ENCODE results near the gene MSTN. TPM values are rescaled to one million over a fixed set of nuclear protein-coding genes. Genes with fewer than 3 reads are reported as not detected.

Gene MSTN
- total RNA-seq, 2 experiments from 2014 or later = not detected

DNA sequence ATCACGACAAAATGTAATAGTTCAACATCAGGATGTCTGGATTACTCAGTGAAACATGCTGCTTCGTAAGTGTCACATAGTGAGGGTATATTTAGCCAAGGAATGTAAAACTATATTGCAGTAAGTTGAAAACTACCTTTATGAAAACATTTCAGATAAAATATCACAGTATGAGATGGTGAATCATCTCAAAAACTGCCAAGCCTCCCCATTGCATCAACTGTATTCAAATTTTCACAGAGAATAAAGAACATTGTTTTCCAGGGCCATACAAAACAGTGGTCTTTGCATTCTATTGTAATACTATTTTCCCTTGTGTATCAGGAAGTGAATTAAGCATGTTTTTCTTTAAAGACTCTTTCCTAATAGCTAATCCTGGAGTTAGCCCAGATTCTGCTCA is 47.6 kb upstream of the MSTN start:
- no peaks in the 10 kb centered on the region for H3K9me3 ChIP-seq (ENCODE audit: control insufficient read depth in 1 of 2, insufficient read depth in 1 of 2, low read length in 2 of 2)
- CTCF ChIA-PET = interaction anchor here (0.5 kb wide), 1 partner anchor 479 kb away, joined by 3 read pairs; no protein-coding TSS in a partner anchor

DNA sequence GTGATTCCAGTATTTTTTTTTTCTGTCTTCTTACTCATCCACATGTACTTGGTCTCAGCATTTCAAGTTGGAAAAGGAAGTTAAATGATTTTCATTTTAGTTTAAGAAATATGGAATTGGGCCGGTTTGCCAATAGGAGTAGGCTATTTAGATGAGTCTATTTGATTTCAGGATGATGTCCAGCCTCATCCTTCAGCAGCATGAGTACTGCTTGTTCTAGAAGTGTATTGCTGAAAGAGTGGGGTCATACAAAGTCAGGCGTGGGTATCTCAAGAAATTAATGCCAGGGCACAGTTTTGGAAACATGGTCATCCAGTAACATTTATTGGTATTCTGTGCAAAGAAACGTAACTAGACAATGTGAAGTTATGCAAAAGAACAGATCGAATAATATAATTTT is 44.9 kb upstream of the MSTN start:
- Histone ChIP-seq H3K9me3 (ENCODE audit: control insufficient read depth in 1 of 2, insufficient read depth in 1 of 2, low read length in 2 of 2) (no peaks in the 10 kb centered on the region), H3K4me1 (ENCODE audit: insufficient read depth, low read length) (no peaks in the 10 kb centered on the region), H3K36me3 (ENCODE audit: insufficient read depth, low read length) (no peaks in the 10 kb centered on the region), H3K27ac (ENCODE audit: low read depth in 1 of 2, low read length in 2 of 2) (no peak overlapping the region), H3K27me3 (ENCODE audit: control insufficient read depth in 1 of 2, insufficient read depth in 2 of 2, low read length in 2 of 2) (no peaks in the 10 kb centered on the region), H3K4me3 (ENCODE audit: low read length) (no peak overlapping the region)
- DNase-seq (no peak), ATAC-seq (ENCODE audit: poor library complexity) (no peak)
- H3K4me1 Mint-ChIP-seq (ENCODE audit: low read depth) = no peaks in the 10 kb centered on the region
- CTCF ChIA-PET = no interaction called here
- H3K4me3 Mint-ChIP-seq = no peak overlapping the region
- H3K27ac Mint-ChIP-seq = no peak overlapping the region
- H3K27me3 Mint-ChIP-seq = peaks cover 4% of the 10 kb centered on the region
- POLR2A ChIA-PET = no interaction called here
- no peaks in the 10 kb centered on the region for H3K36me3 Mint-ChIP-seq (ENCODE audit: low read depth)
- no peaks in the 10 kb centered on the region for H3K9me3 Mint-ChIP-seq
- intact Hi-C loops (cut with DNase I, micrococcal nuclease) = no loop called here
- TF ChIP-seq, protein P1, sequence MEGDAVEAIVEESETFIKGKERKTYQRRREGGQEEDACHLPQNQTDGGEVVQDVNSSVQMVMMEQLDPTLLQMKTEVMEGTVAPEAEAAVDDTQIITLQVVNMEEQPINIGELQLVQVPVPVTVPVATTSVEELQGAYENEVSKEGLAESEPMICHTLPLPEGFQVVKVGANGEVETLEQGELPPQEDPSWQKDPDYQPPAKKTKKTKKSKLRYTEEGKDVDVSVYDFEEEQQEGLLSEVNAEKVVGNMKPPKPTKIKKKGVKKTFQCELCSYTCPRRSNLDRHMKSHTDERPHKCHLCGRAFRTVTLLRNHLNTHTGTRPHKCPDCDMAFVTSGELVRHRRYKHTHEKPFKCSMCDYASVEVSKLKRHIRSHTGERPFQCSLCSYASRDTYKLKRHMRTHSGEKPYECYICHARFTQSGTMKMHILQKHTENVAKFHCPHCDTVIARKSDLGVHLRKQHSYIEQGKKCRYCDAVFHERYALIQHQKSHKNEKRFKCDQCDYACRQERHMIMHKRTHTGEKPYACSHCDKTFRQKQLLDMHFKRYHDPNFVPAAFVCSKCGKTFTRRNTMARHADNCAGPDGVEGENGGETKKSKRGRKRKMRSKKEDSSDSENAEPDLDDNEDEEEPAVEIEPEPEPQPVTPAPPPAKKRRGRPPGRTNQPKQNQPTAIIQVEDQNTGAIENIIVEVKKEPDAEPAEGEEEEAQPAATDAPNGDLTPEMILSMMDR (IDR thresholded peaks at IDR 0.05) = no peak

More for the DNA sequence above, 47.6 kb upstream of the MSTN start:
- no peaks in the 10 kb centered on the region for H3K27me3 ChIP-seq (ENCODE audit: control insufficient read depth in 1 of 2, insufficient read depth in 2 of 2, low read length in 2 of 2)
- intact Hi-C loops (cut with DNase I, micrococcal nuclease) = no loop called here
- Mint-ChIP-seq H3K36me3 (ENCODE audit: low read depth) (no peaks in the 10 kb centered on the region), H3K4me1 (ENCODE audit: low read depth) (no peaks in the 10 kb centered on the region), H3K9me3 (no peaks in the 10 kb centered on the region), H3K27ac (no peak overlapping the region), H3K4me3 (no peak overlapping the region), H3K27me3 (peaks cover 4% of the 10 kb centered on the region)
- H3K36me3 ChIP-seq (ENCODE audit: insufficient read depth, low read length) = no peaks in the 10 kb centered on the region
- ATAC-seq (ENCODE audit: poor library complexity) (no peak), DNase-seq (no peak)
- H3K4me3 ChIP-seq (ENCODE audit: low read length) = no peak overlapping the region
- H3K4me1 ChIP-seq (ENCODE audit: insufficient read depth, low read length) = no peaks in the 10 kb centered on the region
- TF ChIP-seq, protein P1 (IDR thresholded peaks at IDR 0.05) = no peak
- H3K27ac ChIP-seq (ENCODE audit: low read depth in 1 of 2, low read length in 2 of 2) = no peak overlapping the region
- POLR2A ChIA-PET = no interaction called here

DNA sequence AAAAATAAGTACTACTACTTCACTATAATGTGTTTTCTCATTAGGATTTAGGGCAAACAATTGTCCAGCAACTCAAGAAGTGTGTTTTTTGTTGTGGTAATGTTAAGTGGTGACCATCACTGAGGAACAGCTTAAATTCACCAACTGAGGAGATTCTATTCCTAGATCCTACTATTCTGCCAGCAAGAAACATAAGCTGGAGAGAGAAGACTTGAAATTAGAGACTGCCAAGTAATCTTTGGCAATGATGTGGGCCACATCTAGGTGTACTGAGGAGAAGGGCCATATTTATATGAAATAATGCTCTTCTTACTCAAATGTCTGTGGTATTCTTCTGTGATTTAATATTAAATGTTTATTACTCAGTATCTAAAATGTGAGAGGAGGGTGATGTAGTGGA is 44.3 kb upstream of the MSTN start:
- ATAC-seq (ENCODE audit: poor library complexity) (no peak), DNase-seq (no peak)
- H3K27me3 Mint-ChIP-seq = peaks cover 7% of the 10 kb centered on the region
- H3K36me3 Mint-ChIP-seq (ENCODE audit: low read depth) = no peaks in the 10 kb centered on the region
- no peaks in the 10 kb centered on the region for H3K27me3 ChIP-seq (ENCODE audit: control insufficient read depth in 1 of 2, insufficient read depth in 2 of 2, low read length in 2 of 2)
- ChIA-PET POLR2A (no interaction called here), CTCF (no interaction called here)
- no peak overlapping the region for H3K27ac ChIP-seq (ENCODE audit: low read depth in 1 of 2, low read length in 2 of 2)
- no peak overlapping the region for H3K27ac Mint-ChIP-seq
- TF ChIP-seq, protein P1 (IDR thresholded peaks at IDR 0.05) = no peak
- peaks cover 3% of the 10 kb centered on the region for H3K9me3 Mint-ChIP-seq
- H3K4me3 ChIP-seq (ENCODE audit: low read length) = no peak overlapping the region
- H3K4me1 Mint-ChIP-seq (ENCODE audit: low read depth) = no peaks in the 10 kb centered on the region
- H3K36me3 ChIP-seq (ENCODE audit: insufficient read depth, low read length) = no peaks in the 10 kb centered on the region
- no peak overlapping the region for H3K4me3 Mint-ChIP-seq
- no peaks in the 10 kb centered on the region for H3K9me3 ChIP-seq (ENCODE audit: control insufficient read depth in 1 of 2, insufficient read depth in 1 of 2, low read length in 2 of 2)
- intact Hi-C loops (cut with DNase I, micrococcal nuclease) = no loop called here
- no peaks in the 10 kb centered on the region for H3K4me1 ChIP-seq (ENCODE audit: insufficient read depth, low read length)
